ENCODE data around the gene EZH2.

DNA sequence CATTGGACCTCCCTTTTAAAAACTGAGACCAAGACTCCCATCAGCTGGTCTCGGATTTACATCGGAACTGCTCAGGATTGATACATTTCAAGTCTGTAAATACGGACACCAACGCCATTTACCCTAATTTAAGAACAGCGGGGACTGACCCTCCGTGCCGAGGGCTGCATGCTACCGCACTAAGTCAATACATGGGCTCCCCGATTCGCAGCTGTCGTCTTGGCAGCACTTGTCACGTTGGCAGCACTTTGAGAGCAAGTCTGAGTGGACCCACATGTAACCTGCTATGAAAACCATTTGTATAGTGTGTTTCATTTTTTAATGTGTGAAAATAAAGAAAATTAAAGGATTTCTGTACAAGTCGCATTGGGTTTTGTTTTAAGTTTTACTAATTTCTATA lies 83.4 kb downstream of the EZH2 start:
- TF ChIP-seq, protein P1, sequence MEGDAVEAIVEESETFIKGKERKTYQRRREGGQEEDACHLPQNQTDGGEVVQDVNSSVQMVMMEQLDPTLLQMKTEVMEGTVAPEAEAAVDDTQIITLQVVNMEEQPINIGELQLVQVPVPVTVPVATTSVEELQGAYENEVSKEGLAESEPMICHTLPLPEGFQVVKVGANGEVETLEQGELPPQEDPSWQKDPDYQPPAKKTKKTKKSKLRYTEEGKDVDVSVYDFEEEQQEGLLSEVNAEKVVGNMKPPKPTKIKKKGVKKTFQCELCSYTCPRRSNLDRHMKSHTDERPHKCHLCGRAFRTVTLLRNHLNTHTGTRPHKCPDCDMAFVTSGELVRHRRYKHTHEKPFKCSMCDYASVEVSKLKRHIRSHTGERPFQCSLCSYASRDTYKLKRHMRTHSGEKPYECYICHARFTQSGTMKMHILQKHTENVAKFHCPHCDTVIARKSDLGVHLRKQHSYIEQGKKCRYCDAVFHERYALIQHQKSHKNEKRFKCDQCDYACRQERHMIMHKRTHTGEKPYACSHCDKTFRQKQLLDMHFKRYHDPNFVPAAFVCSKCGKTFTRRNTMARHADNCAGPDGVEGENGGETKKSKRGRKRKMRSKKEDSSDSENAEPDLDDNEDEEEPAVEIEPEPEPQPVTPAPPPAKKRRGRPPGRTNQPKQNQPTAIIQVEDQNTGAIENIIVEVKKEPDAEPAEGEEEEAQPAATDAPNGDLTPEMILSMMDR (IDR thresholded peaks at IDR 0.05) = no peak
- no peak for TF ChIP-seq POLR2A (IDR thresholded peaks at IDR 0.05)

Measured in right lobe of liver (tissue), 4 donors.